Stomach (tissue), 4 donors: Measurements from ENCODE around the gene STXBP3.

Source experiments
- CTCF ChIP-seq, 7 experiments: fragments of 450-650 bp in 4 of 7; fragments of 200-600 bp in 3 of 7; sonication (generic) in 3 of 7; IDR thresholded peaks; one replicate each; pipeline ENCODE4 v1.5.1; 2016 to 2019; ENCODE audit warnings: antibody characterized with exemption in 7 of 7, control low read depth in 2 of 7, mild to moderate bottlenecking in 1 of 7
- POLR2A ChIP-seq, 4 donors: fragments of 450-650 bp; IDR thresholded peaks; one replicate each; pipeline ENCODE4 v1.6.1; 2016; ENCODE audit warnings: antibody characterized with exemption in 4 of 4, control low read depth in 2 of 4, mild to moderate bottlenecking in 1 of 4, moderate library complexity in 1 of 4

- TF ChIP-seq POLR2A (IDR thresholded peaks at IDR 0.05) = no peak
- no peak for TF ChIP-seq CTCF (IDR thresholded peaks at IDR 0.05)
These were observed 31.4 kb downstream of the STXBP3 start for GRCh38 chr1:108777839-108778238.
